Heart right ventricle (tissue), 16 donors: Measurements from ENCODE around the gene NKAPD1. TPM values are rescaled to one million over a fixed set of nuclear protein-coding genes. Genes with fewer than 3 reads are reported as not detected.

Source experiments
- ATAC-seq, 8 donors: fragments of 200-7000 bp; cut with Tn5 transposase; one replicate each; pipeline ENCODE4 v1.9.1; 2020; ENCODE audit warnings: mild to moderate bottlenecking in 8 of 8, moderate library complexity in 8 of 8, moderate number of reproducible peaks in 1 of 8
- DNase-seq, 2 donors: peaks; one replicate each; pipeline ENCODE4 v3.0.0-alpha.2; 2020
- H3K27ac ChIP-seq, 10 donors: fragments of 200-600 bp; sonication (generic) in 2 of 10; one replicate each; pipeline versions ENCODE4 v1.5.0 to v1.8.0; 2020 to 2022; ENCODE audit warnings: mild to moderate bottlenecking in 3 of 10
- H3K27me3 ChIP-seq, 7 donors: fragments of 200-600 bp; one replicate each; pipeline ENCODE4 v1.8.0; 2021 to 2022; ENCODE audit warnings: mild to moderate bottlenecking in 2 of 7
- H3K36me3 ChIP-seq, 9 donors: fragments of 200-600 bp; sonication (generic) in 1 of 9; one replicate each; pipeline versions ENCODE4 v1.5.0 to v1.8.0; 2020 to 2022; ENCODE audit warnings: mild to moderate bottlenecking in 2 of 9
- H3K4me1 ChIP-seq, 9 donors: fragments of 200-600 bp; sonication (generic) in 1 of 9; one replicate each; pipeline versions ENCODE4 v1.5.0 to v1.8.0; 2020 to 2022; ENCODE audit warnings: mild to moderate bottlenecking in 4 of 9
- H3K4me3 ChIP-seq, 10 donors: fragments of 200-600 bp; sonication (generic) in 2 of 10; one replicate each; pipeline versions ENCODE4 v1.5.0 to v1.8.0; 2020 to 2022; ENCODE audit warnings: mild to moderate bottlenecking in 7 of 10, moderate library complexity in 2 of 10
- H3K9me3 ChIP-seq, 11 donors: fragments of 200-600 bp in 10 of 11; sonication (generic) in 2 of 11; one replicate each; pipeline versions ENCODE4 v1.5.0 to v1.8.0; 2013 to 2022; ENCODE audit warnings: mild to moderate bottlenecking in 2 of 11, control low read depth in 1 of 11, moderate library complexity in 1 of 11
- CTCF ChIP-seq, 9 donors: fragments of 200-600 bp; sonication (generic) in 2 of 9; IDR thresholded peaks; one replicate each; pipeline versions ENCODE4 v1.5.0 to v1.8.0; 2021 to 2022; ENCODE audit warnings: antibody characterized with exemption in 9 of 9, mild to moderate bottlenecking in 5 of 9, moderate library complexity in 1 of 9
- WGBS, 2 donors: extraction: QIAGEN DNeasy Blood & Tissue Kit; methylation state at CpG; one replicate each; pipeline ENCODE4 v1.1.7; 2013; ENCODE audit warnings: inconsistent platforms in 1 of 2; 5-methylcytosine and 5-hydroxymethylcytosine counted together
- intact Hi-C, 10 donors: fragments of 100-400 bp; cut with DNase I; formaldehyde crosslinking; loops; one replicate each; pipeline versions ENCODE4 v1.11.1 to v1.14.2; 2022
- polyA plus RNA-seq, 2 donors: library from polyadenylated mRNA; stranded (reverse); fragments of 200-250 nt; gene quantifications; one replicate each; pipeline ENCODE4 v1.2.3, GENCODE V29; 2013
- total RNA-seq, 10 donors: library from RNA; stranded (reverse); fragmentation: NEBNext Ultra II Directional in 3 of 10; extraction: Animal tissue kit (Norgen Biotek cat#: 25700) in 3 of 10; gene quantifications; one replicate each; pipeline versions ENCODE4 v1.2.1 to v1.2.4, GENCODE V29; 2021 to 2023
- donor health status: Arrhythmogenic right ventricular cardiomyopathy.
- donor health status: ischemic (EF 13 %, LVEDD 7.1; RV severe dilation, severe dysfunction).
- donor health status: healthy with polysubstance abuse.
- donor health status: DM: no; HTN: yes; CAD: no.
- donor health status: DM: no; HTN: no; CAD: no.
- donor health status: ischemic (EF 25% LVEDD 6.9; RV normal size, moderate dysfunction).
- donor health status: ischemic (EF 25% LVEDD 5.7; RV mildly dilated, moderate dysfunction).
- donor health status: healthy.
- donor health status: DM: yes; HTN: yes; CAD: no.
- donor health status: Ischemic cardiomyopathy.
- donor health status: ischemic (EF 35%, LVEDD 5.7; RV mildly dilated, moderate dysfunction).
- donor health status: nonischemic (EF 11% LVEDD 7.7; RV severe dilation, severe dysfunction).
- donor health status: DM: yes; HTN: yes; CAD: no.
- donor health status: PGD.
- donor health status: ischemic (EF 29% LVEDD 5.4; RV normal size, mild dysfunction).
- donor health status: nonischemic (EF 23%, LVEDD 6.1; RV moderate dilation, normal function).

Gene NKAPD1
- total and polyA plus RNA-seq, 12 donors: 5.2 to 10.5 (median 7.8) TPM

- Histone ChIP-seq H3K36me3 (peaks cover 0 to 22% (median 0%) of the 10 kb centered on the region in 9 donors), H3K4me3 (peak overlapping the region in 1 of 10 donors; percentile 18), H3K4me1 (peaks cover 0 to 12% (median 0%) of the 10 kb centered on the region in 9 donors), H3K27ac (peak overlapping the region in 1 of 10 donors; percentile 44), H3K9me3 (no peaks in the 10 kb centered on the region), H3K27me3 (no peaks in the 10 kb centered on the region)
- DNase-seq: no peak
- intact Hi-C loops: no loop called here
- WGBS, 2 donors: 91 to 96% methylated on average over 6 of the region's 6 CpGs
- no peak for TF ChIP-seq CTCF (IDR thresholded peaks at IDR 0.05)
- no peak for ATAC-seq
Observed at GRCh38 chr11:112103446-112103845, 29.3 kb downstream of the NKAPD1 start.

GRCh38 chr11:112106070-112106469 lies 32.0 kb downstream of the NKAPD1 start:
- intact Hi-C loops: no loop called here
- TF ChIP-seq CTCF (IDR thresholded peaks at IDR 0.05): no peak
- Histone ChIP-seq H3K9me3 (peaks cover 0 to 7% (median 0%) of the 10 kb centered on the region in 11 donors), H3K27ac (no peak overlapping the region), H3K27me3 (no peaks in the 10 kb centered on the region), H3K36me3 (peaks cover 0 to 6% (median 0%) of the 10 kb centered on the region in 9 donors), H3K4me3 (no peak overlapping the region), H3K4me1 (peaks cover 0 to 5% (median 0%) of the 10 kb centered on the region in 9 donors)
- ATAC-seq (no peak), DNase-seq (no peak)
- WGBS, 2 donors: 96 to 97% methylated on average over 8 of the region's 8 CpGs

GRCh38 chr11:112113539-112114457 lies 39.7 kb downstream of the NKAPD1 start:
- no peaks in the 10 kb centered on the region for H3K27me3 ChIP-seq
- intact Hi-C loops: loop anchor here in 8 of 10 donors (1.0 to 10.0 kb wide), 8 partner anchors 33 to 169 kb away; partner anchors contain the start of gene BCO2 (in 4 of the 8)
- peak in 6 of 8 donors; percentile 42 to 74 (median 72) for ATAC-seq
- peak overlapping the region in 1 of 10 donors; percentile 11 for H3K27ac ChIP-seq
- 61% methylated on average over 6 of the region's 6 CpGs for WGBS, 2 donors
- H3K9me3 ChIP-seq: peaks cover 0 to 7% (median 0%) of the 10 kb centered on the region in 11 donors
- TF ChIP-seq CTCF (IDR thresholded peaks at IDR 0.05): peak; percentile 40 to 79 (median 65)
- H3K36me3 ChIP-seq: peaks cover 0 to under 1% (median 0%) of the 10 kb centered on the region in 9 donors
- no peak for DNase-seq
- H3K4me1 ChIP-seq: peaks cover 0 to 6% (median 0%) of the 10 kb centered on the region in 9 donors
- peak overlapping the region in 1 of 10 donors; percentile 10 for H3K4me3 ChIP-seq

- no peaks in the 10 kb centered on the region for H3K27me3 ChIP-seq
- ATAC-seq: no peak
- H3K4me3 ChIP-seq: no peak overlapping the region
- intact Hi-C loops: loop anchor here in 7 of 10 donors (1.0 to 10.0 kb wide), 7 partner anchors 32 to 168 kb away; partner anchors contain the start of gene BCO2 (in 2 of the 7)
- peaks cover 0 to 7% (median 0%) of the 10 kb centered on the region in 9 donors for H3K36me3 ChIP-seq
- DNase-seq: no peak
- H3K9me3 ChIP-seq: peaks cover 0 to 7% (median 0%) of the 10 kb centered on the region in 11 donors
- WGBS, 2 donors: 89 to 94% methylated on average over 2 of the region's 2 CpGs
- peaks cover 0 to 6% (median 0%) of the 10 kb centered on the region in 9 donors for H3K4me1 ChIP-seq
- TF ChIP-seq CTCF (IDR thresholded peaks at IDR 0.05): no peak
- H3K27ac ChIP-seq: no peak overlapping the region
Observed at GRCh38 chr11:112114460-112114859, 40.4 kb downstream of the NKAPD1 start.
